ENCODE results near the gene POMT1.

DNA sequence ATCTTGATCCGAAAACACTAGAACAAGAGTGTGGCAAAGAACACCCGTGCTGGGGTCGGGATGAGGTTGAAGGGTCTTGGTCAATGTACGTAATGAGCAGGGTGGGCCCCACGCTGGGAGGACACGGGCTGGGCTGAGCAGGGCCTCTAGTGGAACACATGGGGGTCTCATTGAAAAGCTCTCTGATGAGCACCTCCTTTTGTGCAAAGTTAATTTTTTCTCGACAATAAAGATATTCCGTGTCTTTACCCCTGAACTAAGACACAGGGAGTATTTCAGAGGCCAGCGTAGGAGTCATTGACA, 20.3 kb downstream of the POMT1 start:
- TF ChIP-seq EP300 (IDR thresholded peaks at IDR 0.05) (no peak), POLR2A (IDR thresholded peaks at IDR 0.05) (no peak)
- TF ChIP-seq, protein P1, sequence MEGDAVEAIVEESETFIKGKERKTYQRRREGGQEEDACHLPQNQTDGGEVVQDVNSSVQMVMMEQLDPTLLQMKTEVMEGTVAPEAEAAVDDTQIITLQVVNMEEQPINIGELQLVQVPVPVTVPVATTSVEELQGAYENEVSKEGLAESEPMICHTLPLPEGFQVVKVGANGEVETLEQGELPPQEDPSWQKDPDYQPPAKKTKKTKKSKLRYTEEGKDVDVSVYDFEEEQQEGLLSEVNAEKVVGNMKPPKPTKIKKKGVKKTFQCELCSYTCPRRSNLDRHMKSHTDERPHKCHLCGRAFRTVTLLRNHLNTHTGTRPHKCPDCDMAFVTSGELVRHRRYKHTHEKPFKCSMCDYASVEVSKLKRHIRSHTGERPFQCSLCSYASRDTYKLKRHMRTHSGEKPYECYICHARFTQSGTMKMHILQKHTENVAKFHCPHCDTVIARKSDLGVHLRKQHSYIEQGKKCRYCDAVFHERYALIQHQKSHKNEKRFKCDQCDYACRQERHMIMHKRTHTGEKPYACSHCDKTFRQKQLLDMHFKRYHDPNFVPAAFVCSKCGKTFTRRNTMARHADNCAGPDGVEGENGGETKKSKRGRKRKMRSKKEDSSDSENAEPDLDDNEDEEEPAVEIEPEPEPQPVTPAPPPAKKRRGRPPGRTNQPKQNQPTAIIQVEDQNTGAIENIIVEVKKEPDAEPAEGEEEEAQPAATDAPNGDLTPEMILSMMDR (IDR thresholded peaks at IDR 0.05): no peak
